Neural crest cell (in vitro differentiated cells): ENCODE measurements around the gene NHERF1. TPM values are rescaled to one million over a fixed set of nuclear protein-coding genes. Genes with fewer than 3 reads are reported as not detected.

Experiments
- DNase-seq: peaks from one replicate; pipeline ENCODE4 v3.0.0; 2021; ENCODE audit warnings: low read depth, mixed read lengths, low spot score
- H3K27ac Mint-ChIP-seq: one replicate; pipeline ENCODE4 v1.8.0; 2021; ENCODE audit warnings: mild to moderate bottlenecking, mixed read lengths; ENCODE audit not compliant: unreplicated experiment
- H3K27me3 Mint-ChIP-seq: 2 replicates; pipeline ENCODE4 v1.8.0; 2021; ENCODE audit warnings: low read depth, mild to moderate bottlenecking, mixed read lengths
- H3K36me3 Mint-ChIP-seq: 2 replicates; pipeline ENCODE4 v1.8.0; 2021; ENCODE audit warnings: low read depth, mild to moderate bottlenecking, mixed read lengths
- H3K4me1 Mint-ChIP-seq: 2 replicates; pipeline ENCODE4 v1.8.0; 2021; ENCODE audit warnings: mixed read lengths
- H3K4me3 Mint-ChIP-seq: one replicate; pipeline ENCODE4 v1.8.0; 2021; ENCODE audit warnings: mild to moderate bottlenecking, mixed read lengths
- H3K9me3 Mint-ChIP-seq: 2 replicates; pipeline ENCODE4 v1.8.0; 2021; ENCODE audit warnings: mixed read lengths
- total RNA-seq: library from RNA; stranded (reverse); gene quantifications from 2 replicates; pipeline ENCODE4 v1.2.1, GENCODE V29; 2021
- TF ChIP-seq, protein P1 (sequence below): fragments of 200-600 bp; sonication (generic); conservative IDR thresholded peaks from 2 replicates; pipeline ENCODE4 v1.5.0; 2021; ENCODE audit warnings: antibody characterized with exemption, mild to moderate bottlenecking

Gene NHERF1
- total RNA-seq, 1 donor from 2014 or later: 51.7 TPM

DNA sequence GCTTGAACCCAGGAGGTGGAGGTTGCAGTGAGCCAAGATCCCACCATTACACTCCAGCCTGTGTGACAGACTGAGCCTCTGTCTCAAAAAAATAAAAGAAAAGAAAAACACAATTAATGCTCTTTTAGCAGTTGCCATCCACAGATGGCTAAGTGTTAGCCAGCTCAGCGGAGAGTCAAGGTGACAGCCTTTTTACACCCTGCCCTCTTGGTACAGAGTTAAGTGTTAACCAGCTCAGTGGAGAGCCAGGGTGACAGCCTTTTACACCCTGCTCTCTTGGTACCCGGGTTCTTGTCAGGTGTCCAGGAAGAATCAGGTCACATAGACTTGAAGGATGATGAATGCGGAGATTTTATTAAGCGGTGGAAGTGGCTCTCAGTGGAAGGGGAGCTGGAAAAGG lies 27.9 kb upstream of the NHERF1 start:
- H3K9me3 Mint-ChIP-seq: no peaks in the 10 kb centered on the region
- no peak for DNase-seq
- peaks cover 6% of the 10 kb centered on the region for H3K4me1 Mint-ChIP-seq
- H3K4me3 Mint-ChIP-seq: no peak overlapping the region
- no peak overlapping the region for H3K27ac Mint-ChIP-seq
- TF ChIP-seq, protein P1, sequence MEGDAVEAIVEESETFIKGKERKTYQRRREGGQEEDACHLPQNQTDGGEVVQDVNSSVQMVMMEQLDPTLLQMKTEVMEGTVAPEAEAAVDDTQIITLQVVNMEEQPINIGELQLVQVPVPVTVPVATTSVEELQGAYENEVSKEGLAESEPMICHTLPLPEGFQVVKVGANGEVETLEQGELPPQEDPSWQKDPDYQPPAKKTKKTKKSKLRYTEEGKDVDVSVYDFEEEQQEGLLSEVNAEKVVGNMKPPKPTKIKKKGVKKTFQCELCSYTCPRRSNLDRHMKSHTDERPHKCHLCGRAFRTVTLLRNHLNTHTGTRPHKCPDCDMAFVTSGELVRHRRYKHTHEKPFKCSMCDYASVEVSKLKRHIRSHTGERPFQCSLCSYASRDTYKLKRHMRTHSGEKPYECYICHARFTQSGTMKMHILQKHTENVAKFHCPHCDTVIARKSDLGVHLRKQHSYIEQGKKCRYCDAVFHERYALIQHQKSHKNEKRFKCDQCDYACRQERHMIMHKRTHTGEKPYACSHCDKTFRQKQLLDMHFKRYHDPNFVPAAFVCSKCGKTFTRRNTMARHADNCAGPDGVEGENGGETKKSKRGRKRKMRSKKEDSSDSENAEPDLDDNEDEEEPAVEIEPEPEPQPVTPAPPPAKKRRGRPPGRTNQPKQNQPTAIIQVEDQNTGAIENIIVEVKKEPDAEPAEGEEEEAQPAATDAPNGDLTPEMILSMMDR: no peak
- peaks cover 32% of the 10 kb centered on the region for H3K27me3 Mint-ChIP-seq
- H3K36me3 Mint-ChIP-seq: no peaks in the 10 kb centered on the region

DNA sequence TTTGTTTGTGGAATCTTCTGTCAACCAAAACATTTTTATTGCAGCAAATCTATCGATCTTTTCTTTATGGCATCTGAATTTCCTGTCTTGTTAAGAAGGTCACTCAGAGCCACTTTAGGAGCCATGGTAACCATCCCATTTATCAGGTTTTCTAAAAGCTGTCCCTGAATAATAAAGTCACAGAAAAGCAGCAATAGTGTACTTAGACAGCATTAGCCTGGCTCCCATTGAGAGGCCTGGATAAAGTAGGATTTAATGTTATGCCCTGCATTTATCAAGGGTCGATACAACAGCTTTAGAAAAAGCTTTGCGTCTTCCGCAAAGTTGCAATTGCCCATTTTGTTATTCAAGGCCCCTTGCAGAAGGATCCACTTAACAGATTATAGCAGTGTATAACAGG lies 25.6 kb upstream of the NHERF1 start:
- peaks cover 6% of the 10 kb centered on the region for H3K4me1 Mint-ChIP-seq
- no peaks in the 10 kb centered on the region for H3K36me3 Mint-ChIP-seq
- DNase-seq: no peak
- no peak overlapping the region for H3K4me3 Mint-ChIP-seq
- no peaks in the 10 kb centered on the region for H3K9me3 Mint-ChIP-seq
- H3K27ac Mint-ChIP-seq: no peak overlapping the region
- TF ChIP-seq, protein P1: no peak
- peaks cover 32% of the 10 kb centered on the region for H3K27me3 Mint-ChIP-seq

DNA sequence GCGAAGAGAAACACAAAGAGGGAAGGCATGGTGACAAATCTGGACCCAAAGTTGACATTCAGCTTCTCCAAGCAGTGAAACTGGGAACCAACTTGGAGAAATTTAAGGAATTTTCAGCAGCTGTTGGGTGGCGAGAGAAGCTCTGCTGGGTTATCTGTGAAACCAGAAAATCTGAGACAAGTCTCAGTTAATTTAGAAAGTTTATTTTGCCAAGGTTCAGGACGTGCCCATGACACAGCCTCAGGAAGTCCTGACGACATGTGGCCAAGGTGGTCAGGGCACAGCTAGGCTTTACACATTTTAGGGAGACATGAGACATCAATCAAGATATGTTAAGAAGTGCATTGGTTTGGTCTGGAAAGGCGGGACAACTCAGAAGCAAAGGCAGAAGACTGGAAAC lies 24.5 kb upstream of the NHERF1 start:
- Mint-ChIP-seq H3K27ac (no peak overlapping the region), H3K4me1 (peaks cover 6% of the 10 kb centered on the region), H3K27me3 (peaks cover 28% of the 10 kb centered on the region), H3K9me3 (no peaks in the 10 kb centered on the region), H3K36me3 (no peaks in the 10 kb centered on the region), H3K4me3 (no peak overlapping the region)
- no peak for DNase-seq
- TF ChIP-seq, protein P1: no peak

DNA sequence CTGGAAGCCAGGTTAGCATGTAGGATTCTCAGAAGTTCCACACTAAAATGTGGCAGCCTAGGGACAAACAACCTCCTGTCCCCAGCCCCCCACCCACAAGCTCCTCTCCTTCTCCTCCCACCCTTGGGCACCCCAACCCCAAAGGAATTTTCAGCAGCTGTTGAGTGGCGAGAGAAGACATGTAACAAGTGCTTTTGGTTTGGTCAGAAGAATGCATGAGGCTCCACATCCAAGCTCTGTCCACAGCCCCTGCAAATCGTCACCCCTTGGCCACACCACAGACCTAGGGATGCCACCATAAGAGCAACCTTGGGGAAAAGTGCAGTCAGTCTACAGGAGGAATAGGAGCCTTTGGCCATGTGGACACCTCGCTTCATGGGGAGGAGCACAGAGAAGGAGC lies 23.3 kb upstream of the NHERF1 start:
- DNase-seq: no peak
- Mint-ChIP-seq H3K4me3 (no peak overlapping the region), H3K27me3 (peaks cover 23% of the 10 kb centered on the region), H3K36me3 (no peaks in the 10 kb centered on the region), H3K27ac (no peak overlapping the region), H3K4me1 (peaks cover 6% of the 10 kb centered on the region), H3K9me3 (no peaks in the 10 kb centered on the region)
- TF ChIP-seq, protein P1: no peak

DNA sequence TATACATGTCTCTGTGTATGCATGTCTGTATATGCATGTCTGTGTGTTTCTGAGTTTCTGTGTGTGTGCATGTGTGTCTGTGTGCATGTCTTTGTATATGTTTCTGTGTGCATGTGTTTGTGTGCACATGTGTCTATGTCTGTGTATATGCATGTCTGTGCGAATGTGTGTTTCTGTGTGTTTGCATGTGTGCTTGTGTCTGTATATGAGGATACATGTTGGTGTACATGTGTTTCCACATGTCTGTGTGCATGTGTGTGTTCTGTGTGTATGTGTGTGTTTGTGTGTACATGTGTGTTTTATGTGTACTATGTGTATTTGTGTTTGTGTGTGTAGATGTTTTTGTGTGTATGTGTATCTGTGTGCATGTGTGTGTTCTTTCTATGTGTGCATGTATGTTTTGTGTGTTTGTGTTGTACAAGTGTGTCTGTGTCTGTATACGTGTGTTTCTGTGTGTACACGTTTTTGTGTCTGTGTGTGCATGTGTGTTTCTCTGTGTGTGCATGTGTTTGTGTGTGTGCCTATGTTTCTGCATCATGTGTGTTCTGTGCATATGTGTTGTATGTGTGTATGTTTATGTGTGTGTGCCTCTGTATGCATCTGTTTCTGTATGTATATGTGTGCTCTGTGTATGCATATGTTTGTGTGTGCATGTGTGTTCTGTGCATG lies 20.3 kb upstream of the NHERF1 start:
- no peak overlapping the region for H3K4me3 Mint-ChIP-seq
- H3K9me3 Mint-ChIP-seq: no peaks in the 10 kb centered on the region
- H3K27ac Mint-ChIP-seq: no peak overlapping the region
- H3K27me3 Mint-ChIP-seq: peaks cover 9% of the 10 kb centered on the region
- no peaks in the 10 kb centered on the region for H3K36me3 Mint-ChIP-seq
- no peaks in the 10 kb centered on the region for H3K4me1 Mint-ChIP-seq
- no peak for DNase-seq
- TF ChIP-seq, protein P1: no peak

DNA sequence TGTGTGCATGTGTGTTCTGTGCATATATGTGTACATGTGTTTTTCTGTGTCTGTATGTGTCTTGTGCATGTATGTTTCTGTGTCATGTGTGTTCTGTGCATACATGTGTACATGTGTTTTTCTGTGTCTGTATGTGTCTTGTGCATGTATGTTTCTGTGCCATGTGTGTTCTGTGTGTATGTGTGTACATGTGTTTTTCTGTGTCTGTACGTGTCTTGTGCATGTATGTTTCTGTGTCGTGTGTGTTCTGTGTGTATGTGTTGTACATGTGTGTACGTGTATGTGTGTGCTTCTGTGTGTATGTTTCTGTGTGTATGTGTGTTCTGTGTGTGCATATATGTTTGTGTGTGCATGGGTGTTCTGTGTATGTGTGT lies 19.7 kb upstream of the NHERF1 start:
- TF ChIP-seq, protein P1: no peak
- no peak for DNase-seq
- H3K9me3 Mint-ChIP-seq: no peaks in the 10 kb centered on the region
- no peak overlapping the region for H3K4me3 Mint-ChIP-seq
- H3K27me3 Mint-ChIP-seq: peaks cover 9% of the 10 kb centered on the region
- H3K36me3 Mint-ChIP-seq: no peaks in the 10 kb centered on the region
- no peaks in the 10 kb centered on the region for H3K4me1 Mint-ChIP-seq
- H3K27ac Mint-ChIP-seq: no peak overlapping the region
